Astrocyte (in vitro differentiated cells and primary cell): ENCODE data around the gene PSMA7. TPM values are rescaled to one million over a fixed set of nuclear protein-coding genes. Genes with fewer than 3 reads are reported as not detected.

Source experiments
- DNase-seq: peaks from one replicate; pipeline ENCODE4 v3.0.0-alpha.2; 2010; ENCODE audit warnings: low read depth
- FAIRE-seq: peaks from 2 replicates; lab custom pipeline; 2011; peaks lifted over from hg19 to GRCh38; lab: Jason Lieb, UNC
- H2AFZ ChIP-seq: 2 replicates; pipeline ENCODE4 v1.6.0; 2012; ENCODE audit warnings: low read depth, low read length, inconsistent platforms
- H3K27ac ChIP-seq: 2 replicates; pipeline ENCODE4 v1.5.1; 2011; ENCODE audit warnings: low read depth, low read length, inconsistent platforms
- H3K27me3 ChIP-seq: 2 replicates; pipeline ENCODE4 v1.6.0; 2011; ENCODE audit warnings: low read length, inconsistent platforms; ENCODE audit not compliant: insufficient read depth
- H3K36me3 ChIP-seq: 2 replicates; pipeline ENCODE4 v1.5.1; 2011; ENCODE audit warnings: low read length, inconsistent platforms; ENCODE audit not compliant: insufficient read depth
- H3K4me1 ChIP-seq: 2 replicates; pipeline ENCODE4 v1.5.1; 2011; ENCODE audit warnings: low read length, inconsistent platforms; ENCODE audit not compliant: insufficient read depth
- H3K4me2 ChIP-seq: 2 replicates; pipeline ENCODE4 v1.6.0; 2012; ENCODE audit warnings: low read length, inconsistent platforms
- H3K4me3 ChIP-seq: 2 replicates; pipeline ENCODE4 v1.5.1; 2011; ENCODE audit warnings: low read depth, mild to moderate bottlenecking, low read length, inconsistent platforms; ENCODE audit not compliant: insufficient read depth
- H3K79me2 ChIP-seq: 2 replicates; pipeline ENCODE4 v1.6.0; 2012; ENCODE audit warnings: mild to moderate bottlenecking, low read length, inconsistent platforms; ENCODE audit not compliant: insufficient read depth
- H3K9ac ChIP-seq: 2 replicates; pipeline ENCODE4 v1.6.0; 2012; ENCODE audit warnings: mild to moderate bottlenecking, low read length, inconsistent platforms
- H3K9me3 ChIP-seq: 2 replicates; pipeline ENCODE4 v1.5.1; 2012; ENCODE audit warnings: low read depth, mild to moderate bottlenecking, low read length, inconsistent platforms; ENCODE audit not compliant: insufficient read depth
- H4K20me1 ChIP-seq: 2 replicates; pipeline ENCODE4 v1.6.0; 2012; ENCODE audit warnings: low read length, inconsistent platforms; ENCODE audit not compliant: insufficient read depth
- H3K27ac Mint-ChIP-seq: one replicate; pipeline ENCODE4 v1.8.0; 2021; ENCODE audit warnings: mild to moderate bottlenecking, mixed read lengths; ENCODE audit not compliant: unreplicated experiment
- H3K27me3 Mint-ChIP-seq: one replicate; pipeline ENCODE4 v1.8.0; 2021; ENCODE audit warnings: low read depth, mixed read lengths; ENCODE audit not compliant: unreplicated experiment
- H3K36me3 Mint-ChIP-seq: one replicate; pipeline ENCODE4 v1.8.0; 2021; ENCODE audit warnings: low read depth, mixed read lengths; ENCODE audit not compliant: unreplicated experiment
- H3K4me1 Mint-ChIP-seq: one replicate; pipeline ENCODE4 v1.8.0; 2021; ENCODE audit warnings: low read depth, mixed read lengths; ENCODE audit not compliant: unreplicated experiment
- H3K4me3 Mint-ChIP-seq: one replicate; pipeline ENCODE4 v1.8.0; 2021; ENCODE audit warnings: mild to moderate bottlenecking, moderate library complexity, mixed read lengths; ENCODE audit not compliant: unreplicated experiment
- H3K9me3 Mint-ChIP-seq: one replicate; pipeline ENCODE4 v1.8.0; 2021; ENCODE audit warnings: mild to moderate bottlenecking, mixed read lengths; ENCODE audit not compliant: unreplicated experiment
- CTCF ChIP-seq: IDR thresholded peaks from 2 replicates; pipeline ENCODE4 v1.5.1; 2011; ENCODE audit warnings: low read depth, mild to moderate bottlenecking, inconsistent platforms, low read length, moderate library complexity; ENCODE audit not compliant: insufficient read depth
- EZH2 ChIP-seq: IDR thresholded peaks from 2 replicates; pipeline ENCODE4 v1.6.1; 2012; ENCODE audit warnings: mild to moderate bottlenecking, low read length, inconsistent platforms; ENCODE audit not compliant: insufficient read depth
- total RNA-seq: library from RNA; stranded (reverse); gene quantifications from 2 replicates; pipeline ENCODE4 v1.2.1, GENCODE V29; 2021

Gene PSMA7
- total RNA-seq, 1 donor from 2014 or later = 324 TPM

- Histone ChIP-seq H2AFZ (no peak overlapping the region), H3K4me1 (no peaks in the 10 kb centered on the region), H3K4me2 (no peak overlapping the region), H3K27ac (no peak overlapping the region), H4K20me1 (no peaks in the 10 kb centered on the region), H3K9ac (no peak overlapping the region), H3K36me3 (no peaks in the 10 kb centered on the region), H3K79me2 (no peaks in the 10 kb centered on the region), H3K4me3 (no peak overlapping the region), H3K9me3 (peaks cover 4% of the 10 kb centered on the region), H3K27me3 (peaks cover 3% of the 10 kb centered on the region)
- DNase-seq (no peak), FAIRE-seq (no peak)
- TF ChIP-seq EZH2 = no peak
- TF ChIP-seq CTCF = no peak
- Mint-ChIP-seq H3K9me3 (peaks cover 20% of the 10 kb centered on the region), H3K27me3 (peaks cover 31% of the 10 kb centered on the region), H3K4me3 (no peak overlapping the region), H3K27ac (no peak overlapping the region), H3K4me1 (no peaks in the 10 kb centered on the region), H3K36me3 (no peaks in the 10 kb centered on the region)
These were observed 46.5 kb downstream of the PSMA7 start for GRCh38 chr20:62096421-62097380.

GRCh38 chr20:62089393-62089792 lies 53.8 kb downstream of the PSMA7 start:
- DNase-seq (no peak), FAIRE-seq (no peak)
- Histone ChIP-seq H3K36me3 (no peaks in the 10 kb centered on the region), H3K4me1 (peaks cover 4% of the 10 kb centered on the region), H4K20me1 (no peaks in the 10 kb centered on the region), H3K9me3 (no peaks in the 10 kb centered on the region), H3K9ac (no peak overlapping the region), H3K79me2 (no peaks in the 10 kb centered on the region), H3K27ac (no peak overlapping the region), H2AFZ (no peak overlapping the region), H3K27me3 (peaks cover 4% of the 10 kb centered on the region), H3K4me3 (no peak overlapping the region), H3K4me2 (no peak overlapping the region)
- Mint-ChIP-seq H3K4me1 (no peaks in the 10 kb centered on the region), H3K27me3 (peaks cover 10% of the 10 kb centered on the region), H3K36me3 (no peaks in the 10 kb centered on the region), H3K27ac (no peak overlapping the region), H3K4me3 (no peak overlapping the region), H3K9me3 (peaks cover 5% of the 10 kb centered on the region)
- TF ChIP-seq CTCF (no peak), EZH2 (no peak)
